ENCODE measurements around the gene SETMAR. TPM values are rescaled to one million over a fixed set of nuclear protein-coding genes. Genes with fewer than 3 reads are reported as not detected.

SETMAR gene
- total RNA-seq, 1 donor from 2014 or later, result 9.4 TPM

DNA sequence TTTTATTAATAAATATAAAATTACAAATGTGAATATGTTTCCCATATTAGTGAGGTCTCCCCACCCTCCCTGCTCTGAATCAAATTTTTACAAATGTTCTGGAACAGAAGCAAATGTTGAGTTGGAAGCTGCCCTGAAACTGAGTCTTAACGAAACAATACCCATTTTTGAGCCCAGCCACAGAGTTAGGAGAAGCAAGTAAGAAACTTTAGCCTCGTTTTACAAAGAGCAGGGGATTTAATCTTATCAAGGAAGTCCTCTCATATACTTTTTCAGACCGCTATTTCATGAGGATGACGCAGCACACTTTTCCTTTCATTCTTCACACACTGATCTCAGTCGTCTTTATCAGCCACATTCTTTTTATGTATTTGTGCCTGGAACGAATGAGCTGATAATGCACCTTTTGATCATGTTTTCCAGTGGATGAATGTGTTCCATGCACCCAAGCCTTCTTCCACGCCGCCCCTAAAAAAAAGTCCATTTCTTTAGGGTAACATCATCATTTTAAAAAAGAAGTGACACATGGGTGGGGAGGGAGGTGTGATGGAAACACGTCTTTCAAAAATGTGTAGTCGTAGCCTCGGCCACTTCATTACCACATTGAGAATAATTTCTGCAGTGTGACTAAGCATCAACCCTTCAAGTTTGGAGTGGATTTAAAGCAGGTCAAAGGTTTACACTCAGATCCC lies 48.1 kb downstream of the SETMAR start:
- DNase-seq (ENCODE audit: low read depth in 2 of 2), result peak; percentile 32 to 55

DNA sequence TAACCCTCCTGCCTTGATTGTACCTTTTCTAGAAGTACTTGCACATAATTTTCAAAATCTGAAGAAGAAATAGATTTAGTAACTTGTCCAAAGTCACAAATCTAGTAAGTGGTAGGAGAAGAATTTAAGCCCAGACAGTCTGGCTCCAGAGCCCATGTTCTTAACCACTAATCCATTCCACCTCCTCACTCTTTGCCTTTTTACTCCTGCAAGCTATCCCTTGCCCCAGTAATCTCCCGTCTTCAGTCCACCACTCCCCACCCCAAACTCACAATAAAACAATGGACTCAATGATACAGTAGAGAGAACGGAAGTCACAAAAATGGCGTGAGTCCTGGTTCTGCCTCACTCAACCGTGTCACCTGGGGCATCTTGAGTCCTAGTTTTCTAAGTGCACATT lies 48.7 kb downstream of the SETMAR start:
- DNase-seq (ENCODE audit: low read depth in 2 of 2), result no peak

DNA sequence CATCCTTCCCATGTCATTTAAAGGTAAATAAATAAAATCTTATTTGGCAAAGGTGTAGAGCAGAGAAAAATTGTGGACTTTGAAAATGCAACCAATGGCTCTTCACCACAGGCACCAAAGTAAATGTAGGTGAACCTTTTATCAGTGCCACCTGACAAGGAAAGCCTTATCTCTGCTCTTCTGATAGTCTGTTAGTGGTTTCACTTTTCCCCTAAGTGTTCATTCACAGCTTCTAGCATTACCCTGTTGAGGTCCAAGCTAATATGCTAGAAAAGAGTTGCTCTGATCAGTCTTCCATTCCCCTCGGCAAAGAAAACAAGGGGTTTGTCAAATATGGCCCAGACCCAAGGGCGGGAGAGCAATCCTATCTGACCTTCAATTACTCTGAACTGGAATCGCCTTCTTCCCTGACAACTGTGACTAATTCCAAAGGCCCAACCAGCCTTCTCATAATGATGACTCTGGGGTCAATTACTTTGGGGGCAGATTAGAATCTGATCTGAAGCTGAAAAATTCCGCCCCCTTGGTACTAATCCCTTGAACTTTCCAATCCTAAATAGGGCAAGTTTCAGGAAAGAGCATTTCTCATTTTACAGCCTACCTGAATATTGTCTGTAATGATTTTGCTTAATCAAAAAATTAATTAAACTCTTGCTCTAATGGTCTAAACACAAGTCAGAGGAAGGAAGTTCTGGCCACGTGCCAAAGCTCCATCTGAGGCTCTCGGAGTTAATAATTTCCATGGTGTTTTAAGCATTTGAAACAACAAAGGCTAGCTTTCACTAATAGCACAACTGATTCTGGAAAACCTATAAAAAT lies 52.4 kb downstream of the SETMAR start:
- DNase-seq (ENCODE audit: low read depth in 2 of 2), result peak in 1 of 2 donors; percentile 68

DNA sequence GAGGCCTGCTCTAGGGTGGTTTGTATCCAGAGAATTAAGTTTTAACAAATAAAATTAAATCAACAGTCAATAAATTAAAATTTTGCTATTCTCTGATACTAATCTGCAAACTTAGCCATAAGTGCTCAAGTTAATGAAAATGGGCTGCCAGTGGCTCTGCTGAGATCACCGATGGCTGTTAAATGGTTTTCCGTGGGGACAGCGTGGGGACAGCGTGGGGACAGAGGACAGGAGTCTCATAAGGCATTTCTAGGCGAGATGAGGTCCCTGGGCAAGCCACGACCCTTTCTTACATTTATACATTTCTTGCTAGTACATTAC lies 53.0 kb downstream of the SETMAR start:
- DNase-seq (ENCODE audit: low read depth in 2 of 2), result no peak

DNA sequence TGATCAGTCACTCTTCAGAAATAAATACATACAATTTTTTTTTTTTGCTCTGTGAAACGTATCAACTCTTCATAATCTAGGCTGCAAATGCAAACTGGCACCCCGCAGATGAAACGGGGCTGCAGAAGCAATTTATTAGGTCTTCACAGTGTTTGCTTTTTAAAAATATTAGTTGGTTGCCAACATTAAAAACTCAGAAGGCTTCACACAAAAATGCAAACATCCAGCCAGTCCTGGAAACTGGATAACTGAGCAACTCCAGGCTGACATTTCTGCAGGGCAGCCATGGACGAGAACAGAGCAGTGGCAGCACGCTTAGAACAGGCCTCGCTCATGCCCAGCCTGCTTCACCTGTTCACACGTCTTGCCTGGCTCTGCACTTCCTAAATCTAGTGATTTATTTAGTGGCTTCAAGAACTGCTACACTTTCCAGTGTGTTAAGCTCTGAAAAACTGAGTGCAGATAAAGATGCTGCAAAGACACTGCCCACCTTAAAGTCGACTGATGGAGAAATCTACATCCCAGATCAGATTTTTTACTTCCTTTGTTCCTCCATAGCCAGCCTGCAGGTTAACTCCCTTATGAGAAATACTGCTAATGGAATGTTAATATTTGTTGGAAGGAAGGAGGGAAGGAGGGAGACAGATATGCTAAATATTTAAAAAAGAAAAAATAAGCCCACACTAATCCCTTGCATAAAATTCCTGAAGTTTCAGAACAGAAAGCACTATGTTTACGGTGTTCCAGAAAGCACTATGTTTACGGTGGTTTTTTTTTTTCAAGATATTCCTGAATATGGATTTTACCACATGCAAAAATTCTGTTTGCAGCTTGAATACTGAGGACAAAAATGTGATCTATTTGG lies 53.6 kb downstream of the SETMAR start:
- DNase-seq (ENCODE audit: low read depth in 2 of 2), result no peak

DNA sequence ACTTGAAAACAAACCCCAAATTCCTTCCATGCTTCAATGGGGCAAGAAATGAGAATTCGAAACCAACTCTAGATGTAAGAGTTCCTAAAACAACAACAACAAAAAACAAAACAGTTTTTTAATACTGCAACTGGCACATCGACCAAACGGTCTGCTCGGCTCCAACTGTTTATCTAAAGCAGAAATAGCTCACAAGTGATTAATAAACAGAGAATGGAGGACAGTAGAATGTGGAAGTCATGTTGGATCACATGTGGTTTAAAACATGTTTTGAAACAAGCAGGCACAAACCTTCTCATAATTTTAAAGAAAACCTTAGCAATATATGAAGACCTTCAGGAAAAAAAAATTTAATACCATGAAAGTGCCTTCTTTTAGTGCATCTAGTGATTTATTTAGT lies 55.1 kb downstream of the SETMAR start:
- DNase-seq (ENCODE audit: low read depth in 2 of 2), result no peak

DNA sequence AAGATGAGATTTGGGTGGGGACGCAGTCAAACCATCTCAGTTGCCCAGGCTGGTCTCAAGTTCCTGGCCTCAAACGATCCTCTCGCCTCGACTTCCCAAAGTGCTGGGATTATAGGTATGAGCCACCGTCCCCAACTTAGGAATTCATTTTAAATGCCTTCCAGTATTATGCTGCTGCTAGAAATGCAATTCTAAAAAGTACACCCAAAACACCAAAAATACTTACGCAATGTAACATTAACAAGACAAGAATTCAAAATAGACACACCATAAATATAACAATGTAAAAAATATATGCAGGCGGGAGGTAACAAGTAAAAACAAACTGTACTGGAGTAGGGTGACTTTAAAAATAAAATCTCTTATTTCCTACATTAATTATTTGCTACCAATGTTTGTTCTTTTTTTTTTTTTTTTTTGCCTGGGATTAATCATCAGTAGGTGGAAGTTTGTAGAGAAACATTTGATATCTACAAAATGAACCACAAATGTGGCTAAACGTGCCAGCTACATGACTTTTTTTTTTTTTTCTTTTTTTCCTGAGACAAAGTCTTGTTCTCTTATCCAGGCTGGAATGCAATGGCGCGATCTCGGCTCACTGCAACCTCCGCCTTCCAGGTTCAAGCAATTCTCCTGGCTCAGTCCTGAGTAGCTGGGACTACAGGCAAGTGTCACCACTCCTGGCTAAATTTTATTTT lies 56.8 kb downstream of the SETMAR start:
- no peak for DNase-seq (ENCODE audit: low read depth in 2 of 2)

DNA sequence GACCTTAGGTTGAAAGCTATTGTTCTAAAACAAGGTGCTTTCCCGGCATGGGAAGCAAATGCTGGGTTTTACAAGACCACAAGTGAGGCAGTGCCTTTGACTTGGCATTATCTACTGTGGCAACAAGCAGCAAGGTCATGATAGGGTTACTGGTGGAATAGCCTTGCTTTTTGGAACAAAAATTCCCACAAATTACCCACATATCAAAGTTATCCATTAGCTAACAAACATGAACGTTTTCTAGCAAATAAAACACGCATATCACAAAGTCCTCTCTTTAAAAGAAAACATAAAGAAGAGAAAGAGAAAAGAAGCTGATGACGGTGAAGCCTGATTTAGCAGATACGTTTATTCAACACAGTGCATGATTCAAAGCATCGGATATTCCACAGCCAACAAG lies 57.6 kb downstream of the SETMAR start:
- no peak for DNase-seq (ENCODE audit: low read depth in 2 of 2)

DNA sequence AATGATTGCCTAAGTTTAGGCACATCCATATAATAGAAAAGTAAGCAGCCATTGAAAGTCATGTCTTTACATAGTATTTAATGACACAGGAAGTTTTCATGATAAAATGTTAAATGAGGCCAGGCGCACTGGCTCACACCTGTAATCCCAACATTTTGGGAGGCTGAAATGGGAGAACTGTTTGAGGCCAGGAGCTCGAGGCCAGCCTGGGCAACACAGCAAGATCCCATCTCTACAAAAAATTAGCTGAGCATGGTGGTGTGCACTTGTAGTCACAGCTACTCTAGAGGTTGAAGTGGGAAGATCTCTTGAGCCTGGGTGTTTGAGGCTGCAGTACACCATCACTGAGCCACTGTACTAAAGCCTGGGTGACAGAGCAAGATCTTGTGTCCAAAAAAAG lies 59.4 kb downstream of the SETMAR start:
- no peak for DNase-seq (ENCODE audit: low read depth in 2 of 2)

Other genes with a start within 250 kb of the SETMAR start
- 45.1 and 77.0 TPM in 2 replicates for gene SUMF1, start 163.9 kb downstream of the SETMAR start, total RNA-seq
- 21.6 and 27.6 TPM in 2 replicates for gene ITPR1, start 190.0 kb downstream of the SETMAR start, total RNA-seq

Measured in dermis microvascular lymphatic vessel endothelial cell (primary cell).